A549 treated with RU486 at 1 μM for 4 hours (cell line): ENCODE data around the gene TAF1C. TPM values are rescaled to one million over a fixed set of nuclear protein-coding genes. Genes with fewer than 3 reads are reported as not detected.

ENCODE experiments used
- total RNA-seq: library from RNA; stranded (reverse); fragments of 200-300 nt; extraction: Qiagen RNA extraction; gene quantifications from 5 replicates; pipeline ENCODE4 v1.2.3, GENCODE V29; 2022; ENCODE audit warnings: low read depth

TAF1C gene, protein sequence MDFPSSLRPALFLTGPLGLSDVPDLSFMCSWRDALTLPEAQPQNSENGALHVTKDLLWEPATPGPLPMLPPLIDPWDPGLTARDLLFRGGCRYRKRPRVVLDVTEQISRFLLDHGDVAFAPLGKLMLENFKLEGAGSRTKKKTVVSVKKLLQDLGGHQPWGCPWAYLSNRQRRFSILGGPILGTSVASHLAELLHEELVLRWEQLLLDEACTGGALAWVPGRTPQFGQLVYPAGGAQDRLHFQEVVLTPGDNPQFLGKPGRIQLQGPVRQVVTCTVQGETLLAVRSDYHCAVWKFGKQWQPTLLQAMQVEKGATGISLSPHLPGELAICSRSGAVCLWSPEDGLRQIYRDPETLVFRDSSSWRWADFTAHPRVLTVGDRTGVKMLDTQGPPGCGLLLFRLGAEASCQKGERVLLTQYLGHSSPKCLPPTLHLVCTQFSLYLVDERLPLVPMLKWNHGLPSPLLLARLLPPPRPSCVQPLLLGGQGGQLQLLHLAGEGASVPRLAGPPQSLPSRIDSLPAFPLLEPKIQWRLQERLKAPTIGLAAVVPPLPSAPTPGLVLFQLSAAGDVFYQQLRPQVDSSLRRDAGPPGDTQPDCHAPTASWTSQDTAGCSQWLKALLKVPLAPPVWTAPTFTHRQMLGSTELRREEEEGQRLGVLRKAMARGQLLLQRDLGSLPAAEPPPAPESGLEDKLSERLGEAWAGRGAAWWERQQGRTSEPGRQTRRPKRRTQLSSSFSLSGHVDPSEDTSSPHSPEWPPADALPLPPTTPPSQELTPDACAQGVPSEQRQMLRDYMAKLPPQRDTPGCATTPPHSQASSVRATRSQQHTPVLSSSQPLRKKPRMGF
- total RNA-seq: 21.7 to 30.5 TPM (median 26.3 TPM) in 5 replicates

DNA sequence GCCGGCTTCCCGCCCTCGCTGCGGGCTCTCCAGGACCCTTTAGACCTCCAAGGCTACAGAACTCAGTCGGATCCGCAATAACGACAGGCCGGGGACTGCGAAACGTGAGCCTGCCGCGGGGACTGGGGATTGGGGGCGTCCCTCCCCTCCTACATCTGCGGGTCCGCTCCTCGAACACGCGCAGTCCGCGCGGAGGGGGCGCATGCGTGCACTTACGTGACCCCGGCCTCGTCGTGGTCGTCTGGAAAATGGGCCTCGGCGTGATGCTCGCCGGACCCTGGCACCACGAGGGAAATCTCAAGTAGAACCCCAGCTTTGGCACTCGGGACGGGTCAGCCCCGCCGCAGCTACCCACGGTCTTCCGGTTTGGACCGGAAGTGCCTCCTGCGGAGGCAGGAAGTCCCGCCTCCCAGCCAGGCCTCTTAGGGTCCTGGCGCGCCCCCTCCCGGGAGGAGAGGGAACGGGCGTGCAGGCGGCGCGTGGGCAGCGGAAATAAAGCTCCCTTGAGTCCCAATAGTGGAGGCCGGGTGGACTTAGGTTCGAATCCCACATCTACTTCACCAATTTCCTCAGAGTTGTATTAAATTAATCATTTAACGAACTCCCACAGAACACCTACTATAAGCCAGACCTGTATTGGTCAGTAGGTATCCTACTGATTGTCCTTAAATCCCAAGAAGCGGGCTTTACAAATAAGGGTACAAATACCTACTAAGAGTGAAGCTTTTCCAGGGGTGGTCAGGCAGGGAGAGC, at the start of gene TAF1C:
TAF1C (minus strand) TSS at position 373 of the 753 bp plus-strand sequence. CDS start 2,069 bp downstream, outside the sequence.

DNA sequence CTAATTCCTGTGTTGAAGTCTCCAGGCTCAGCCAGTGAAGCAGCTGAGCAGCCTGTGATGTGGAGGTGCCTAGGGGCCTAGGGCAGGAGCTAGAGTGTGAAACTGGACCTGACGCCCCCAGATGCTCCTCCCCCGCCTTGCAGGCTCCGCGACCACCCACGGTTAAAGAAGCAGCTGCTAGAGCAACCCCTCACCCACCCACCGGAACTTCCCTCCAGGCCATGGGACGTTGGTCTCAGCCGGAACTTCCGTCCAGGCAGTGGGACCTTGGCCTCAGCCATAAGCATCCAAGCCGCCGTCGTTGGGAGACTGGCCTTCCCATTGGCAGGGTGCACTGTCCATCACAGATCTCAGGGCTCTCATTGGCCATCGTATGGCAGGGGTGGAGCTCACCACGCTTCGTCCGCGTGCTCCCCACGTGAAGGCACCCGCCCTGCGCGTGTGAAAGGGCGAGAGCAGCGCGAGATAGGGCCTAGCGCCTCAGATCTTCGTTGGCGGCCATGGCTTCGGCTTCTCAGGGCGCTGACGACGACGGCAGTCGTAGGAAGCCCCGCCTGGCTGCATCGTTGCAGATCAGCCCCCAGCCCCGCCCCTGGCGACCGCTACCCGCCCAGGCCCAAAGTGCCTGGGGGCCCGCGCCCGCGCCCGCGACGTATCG, 4.0 kb upstream of the TAF1C start, which contains the start of gene ADAD2:
ADAD2 (plus strand) TSS at position 427 of the 658 bp plus-strand sequence; CDS start at position 501, 74 bp downstream.

DNA sequence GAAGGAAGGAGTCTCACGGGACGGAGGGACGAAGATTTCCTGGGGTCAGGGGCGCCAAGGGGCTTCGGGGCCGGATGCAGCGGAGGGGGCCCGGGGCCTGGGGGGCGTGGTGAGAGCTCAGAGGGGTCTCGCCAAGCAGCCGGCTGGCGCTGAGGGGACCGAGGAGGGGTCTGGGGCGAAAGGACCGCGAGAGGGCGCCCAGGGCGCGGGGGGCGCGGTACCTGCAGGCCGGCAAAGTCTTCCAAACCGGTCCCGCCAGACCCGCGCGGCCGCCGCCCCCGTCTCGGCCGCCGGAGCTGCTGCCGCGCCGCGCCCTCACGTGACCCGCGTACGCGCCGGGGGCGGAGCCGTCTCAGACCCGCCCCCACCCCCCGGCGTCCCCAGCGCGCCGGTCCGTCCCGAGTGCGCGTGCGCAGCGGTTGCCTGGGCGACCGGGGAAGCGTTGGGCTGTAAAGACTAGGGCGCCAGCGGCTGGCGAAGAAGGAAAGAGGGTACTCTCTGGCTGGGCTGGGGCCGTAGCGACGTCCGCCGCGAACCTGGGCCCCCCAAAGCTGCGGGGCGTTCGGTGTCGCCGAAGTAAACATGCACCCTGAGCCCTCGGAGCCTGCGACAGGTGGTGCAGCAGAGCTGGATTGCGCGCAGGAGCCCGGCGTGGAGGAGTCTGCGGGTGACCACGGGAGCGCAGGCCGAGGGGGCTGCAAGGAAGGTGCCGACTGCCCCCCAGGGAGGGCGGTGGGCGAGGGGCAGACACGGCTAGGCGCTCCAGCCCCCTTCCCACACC, 41.8 kb downstream of the TAF1C start, which contains the start of the genes DNAAF1 and HSDL1:
DNAAF1 (plus strand) TSS at position 450 of the 781 bp plus-strand sequence; CDS start at position 583, 133 bp downstream.
HSDL1 (minus strand) TSS at position 319 of the 781 bp plus-strand sequence. CDS start 13,856 bp downstream, outside the sequence.

Other genes starting within 250 kb of the TAF1C start
- 25.8 to 55.8 TPM (median 33.7 TPM) in 5 replicates for gene OSGIN1, start 233.8 kb downstream of the TAF1C start, total RNA-seq
- 1.2 to 3.2 TPM (median 2.7 TPM) in 5 replicates for gene NECAB2, start 218.8 kb downstream of the TAF1C start, total RNA-seq
- not detected in 5 replicates for gene SLC38A8, start 144.3 kb downstream of the TAF1C start, total RNA-seq
- 36.9 to 45.0 TPM (median 43.4 TPM) in 5 replicates for gene MBTPS1, start 70.1 kb downstream of the TAF1C start, total RNA-seq
- gene HSDL1, start 41.9 kb downstream of the TAF1C start, total RNA-seq: 16.7 to 20.9 TPM (median 17.6 TPM) in 5 replicates
- gene DNAAF1, start 41.7 kb downstream of the TAF1C start, total RNA-seq: 0.17 to 0.50 TPM (median 0.35 TPM) in 5 replicates
- not detected in 5 replicates for gene ADAD2, start 4.1 kb upstream of the TAF1C start, total RNA-seq
- gene KCNG4, start 53.0 kb upstream of the TAF1C start, total RNA-seq: not detected in 5 replicates
- gene WFDC1, start 107.8 kb upstream of the TAF1C start, total RNA-seq: not detected in 5 replicates
- 0.08 to 0.17 TPM (median 0.09 TPM) in 3 of 5 replicates, not detected in the others for gene ATP2C2, start 181.5 kb upstream of the TAF1C start, total RNA-seq